Daoy (cell line): ENCODE results near the gene HIVEP1. TPM values are rescaled to one million over a fixed set of nuclear protein-coding genes. Genes with fewer than 3 reads are reported as not detected.
"Not testable (repeated sequence)": the region's sequence is repeated elsewhere in the genome, so short reads cannot be mapped to it uniquely, and the experiment has no call there.

Source experiments
- DNase-seq: peaks from one replicate; pipeline ENCODE4 v3.0.0-alpha.2; 2015; ENCODE audit warnings: low read depth
- total RNA-seq: library from RNA; depleted of rRNA; stranded (reverse); fragments of >200 nt; shearing (Covaris generic); gene quantifications from 2 replicates; pipeline ENCODE4 v1.2.3, GENCODE V29; 2014

The HIVEP1 gene
- total RNA-seq, 1 experiment from 2014 or later = 11.9 TPM

GRCh38 chr6:12083763-12084162, 71.7 kb downstream of the HIVEP1 start:
- DNase-seq = no peak

GRCh38 chr6:12084681-12085080, 72.6 kb downstream of the HIVEP1 start:
- no peak for DNase-seq

- DNase-seq = no peak
These were observed 76.4 kb downstream of the HIVEP1 start for GRCh38 chr6:12088531-12088930.

GRCh38 chr6:12090714-12091113, 78.6 kb downstream of the HIVEP1 start:
- no peak for DNase-seq

- no peak for DNase-seq
These were observed 80.7 kb downstream of the HIVEP1 start for GRCh38 chr6:12092762-12093161.

GRCh38 chr6:12094689-12095088, 82.6 kb downstream of the HIVEP1 start:
- DNase-seq = no peak

- no peak for DNase-seq
These were observed 84.2 kb downstream of the HIVEP1 start for GRCh38 chr6:12096342-12096741.

- DNase-seq = no peak
These were observed 85.7 kb downstream of the HIVEP1 start for GRCh38 chr6:12097791-12098190.

- no peak for DNase-seq
These were observed 87.7 kb downstream of the HIVEP1 start for GRCh38 chr6:12099623-12100338.

GRCh38 chr6:12101048-12101447, 88.9 kb downstream of the HIVEP1 start:
- no peak for DNase-seq

GRCh38 chr6:12101653-12102312, 89.7 kb downstream of the HIVEP1 start:
- no peak for DNase-seq

- DNase-seq = no peak
These were observed 90.2 kb downstream of the HIVEP1 start for GRCh38 chr6:12102350-12102749.

- no peak for DNase-seq
These were observed 91.0 kb downstream of the HIVEP1 start for GRCh38 chr6:12103158-12103557.

GRCh38 chr6:12105271-12105670, 93.2 kb downstream of the HIVEP1 start:
- no peak for DNase-seq

GRCh38 chr6:12108376-12108775, 96.3 kb downstream of the HIVEP1 start:
- not testable (repeated sequence) for DNase-seq

- no peak for DNase-seq
These were observed 98.6 kb downstream of the HIVEP1 start for GRCh38 chr6:12110523-12111362.

- DNase-seq = no peak
These were observed 99.2 kb downstream of the HIVEP1 start for GRCh38 chr6:12111363-12111670.

- peak; percentile 37 for DNase-seq
These were observed 100.6 kb downstream of the HIVEP1 start for GRCh38 chr6:12112540-12113189.

GRCh38 chr6:12113190-12113577, 101.1 kb downstream of the HIVEP1 start:
- peak; percentile 90 for DNase-seq

- DNase-seq = no peak
These were observed 102.0 kb downstream of the HIVEP1 start for GRCh38 chr6:12114055-12114503.

- no peak for DNase-seq
These were observed 102.9 kb downstream of the HIVEP1 start for GRCh38 chr6:12115001-12115400.

- no peak for DNase-seq
These were observed 103.4 kb downstream of the HIVEP1 start for GRCh38 chr6:12115492-12115891.
